ENCODE results near the gene MTHFD1.

Gene MTHFD1

DNA sequence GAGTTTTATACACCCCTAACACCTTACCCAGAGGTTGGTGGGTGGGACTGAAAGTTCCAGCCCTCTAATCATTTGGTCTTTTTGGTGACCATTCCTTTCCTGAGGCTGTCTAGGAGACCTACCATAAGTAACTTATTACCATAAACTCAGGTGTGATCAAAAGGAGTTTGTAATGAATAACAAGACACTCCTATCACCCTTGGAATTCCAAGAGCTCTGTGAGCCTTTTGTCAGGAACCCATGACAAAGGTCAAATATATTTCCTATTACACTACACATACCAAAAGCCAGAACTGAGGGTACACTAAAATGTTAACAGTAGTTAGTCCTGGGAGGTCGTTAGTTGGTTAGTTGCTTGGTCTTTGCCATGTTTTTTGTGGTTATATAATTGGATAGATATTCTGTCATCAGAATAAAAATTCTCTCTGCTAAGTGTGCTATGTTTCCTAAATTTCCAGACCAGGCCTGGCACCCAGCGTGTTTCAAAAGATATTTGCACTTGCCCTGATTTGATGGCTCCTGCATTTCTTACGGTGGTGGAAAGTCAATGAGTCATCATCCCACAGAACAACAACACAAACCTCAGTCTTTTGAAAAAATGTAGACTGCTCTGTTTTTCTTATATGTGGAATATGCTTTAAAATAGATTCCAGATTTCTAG, 50.2 kb downstream of the MTHFD1 start:
- DNase-seq (ENCODE audit: low read depth) = peak; percentile 65
- TF ChIP-seq, protein P1, sequence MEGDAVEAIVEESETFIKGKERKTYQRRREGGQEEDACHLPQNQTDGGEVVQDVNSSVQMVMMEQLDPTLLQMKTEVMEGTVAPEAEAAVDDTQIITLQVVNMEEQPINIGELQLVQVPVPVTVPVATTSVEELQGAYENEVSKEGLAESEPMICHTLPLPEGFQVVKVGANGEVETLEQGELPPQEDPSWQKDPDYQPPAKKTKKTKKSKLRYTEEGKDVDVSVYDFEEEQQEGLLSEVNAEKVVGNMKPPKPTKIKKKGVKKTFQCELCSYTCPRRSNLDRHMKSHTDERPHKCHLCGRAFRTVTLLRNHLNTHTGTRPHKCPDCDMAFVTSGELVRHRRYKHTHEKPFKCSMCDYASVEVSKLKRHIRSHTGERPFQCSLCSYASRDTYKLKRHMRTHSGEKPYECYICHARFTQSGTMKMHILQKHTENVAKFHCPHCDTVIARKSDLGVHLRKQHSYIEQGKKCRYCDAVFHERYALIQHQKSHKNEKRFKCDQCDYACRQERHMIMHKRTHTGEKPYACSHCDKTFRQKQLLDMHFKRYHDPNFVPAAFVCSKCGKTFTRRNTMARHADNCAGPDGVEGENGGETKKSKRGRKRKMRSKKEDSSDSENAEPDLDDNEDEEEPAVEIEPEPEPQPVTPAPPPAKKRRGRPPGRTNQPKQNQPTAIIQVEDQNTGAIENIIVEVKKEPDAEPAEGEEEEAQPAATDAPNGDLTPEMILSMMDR (conservative IDR thresholded peaks at IDR 0.05; ENCODE audit: low read depth, low read length) = no peak
- H3K4me3 ChIP-seq (ENCODE audit: low read length) = no peak overlapping the region

DNA sequence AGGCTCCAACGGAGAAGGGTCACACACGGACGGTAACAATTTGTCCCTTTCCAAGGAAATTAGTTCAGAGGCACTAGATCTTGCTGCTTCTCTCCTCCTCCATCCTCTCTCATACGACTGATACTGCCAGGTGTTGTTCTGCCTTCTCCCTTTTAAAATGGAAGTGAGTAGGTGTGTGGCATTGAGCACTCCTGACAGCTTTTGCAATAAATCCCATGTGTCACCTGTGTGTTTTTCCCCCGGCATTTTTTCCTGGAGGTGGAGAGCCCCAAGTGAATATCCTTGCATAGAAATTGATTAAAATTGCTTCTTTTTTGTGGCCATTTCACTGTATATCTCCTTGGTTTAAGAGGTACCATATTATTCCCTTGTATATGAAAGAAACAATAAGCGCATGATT, 51.0 kb downstream of the MTHFD1 start:
- no peak for DNase-seq (ENCODE audit: low read depth)

DNA sequence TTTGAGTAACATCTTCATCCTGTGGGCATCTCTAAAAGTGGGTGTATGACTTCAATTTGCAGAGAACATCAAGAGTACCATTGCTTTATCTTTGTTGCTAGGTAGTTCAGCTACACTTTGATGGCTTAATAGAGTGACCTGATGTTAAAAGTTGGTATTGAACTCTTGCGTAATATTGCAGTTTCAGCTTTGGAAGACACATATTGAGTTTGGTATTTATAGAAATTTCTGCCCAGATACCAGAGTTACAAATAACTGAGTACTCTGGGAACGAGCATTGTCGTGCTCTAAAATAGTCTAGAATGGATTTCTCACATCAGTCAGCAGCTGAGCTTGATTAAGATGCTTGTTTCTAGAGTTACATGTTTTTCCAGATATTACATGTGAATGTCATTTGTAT, 52.3 kb downstream of the MTHFD1 start:
- TF ChIP-seq, protein P1 (conservative IDR thresholded peaks at IDR 0.05; ENCODE audit: low read depth, low read length) = no peak
- no peak overlapping the region for H3K4me3 ChIP-seq (ENCODE audit: low read length)
- DNase-seq (ENCODE audit: low read depth) = no peak

More for the DNA sequence above, 51.0 kb downstream of the MTHFD1 start:
- H3K4me3 ChIP-seq (ENCODE audit: low read length) = no peak overlapping the region
- TF ChIP-seq, protein P1 (conservative IDR thresholded peaks at IDR 0.05; ENCODE audit: low read depth, low read length) = no peak

DNA sequence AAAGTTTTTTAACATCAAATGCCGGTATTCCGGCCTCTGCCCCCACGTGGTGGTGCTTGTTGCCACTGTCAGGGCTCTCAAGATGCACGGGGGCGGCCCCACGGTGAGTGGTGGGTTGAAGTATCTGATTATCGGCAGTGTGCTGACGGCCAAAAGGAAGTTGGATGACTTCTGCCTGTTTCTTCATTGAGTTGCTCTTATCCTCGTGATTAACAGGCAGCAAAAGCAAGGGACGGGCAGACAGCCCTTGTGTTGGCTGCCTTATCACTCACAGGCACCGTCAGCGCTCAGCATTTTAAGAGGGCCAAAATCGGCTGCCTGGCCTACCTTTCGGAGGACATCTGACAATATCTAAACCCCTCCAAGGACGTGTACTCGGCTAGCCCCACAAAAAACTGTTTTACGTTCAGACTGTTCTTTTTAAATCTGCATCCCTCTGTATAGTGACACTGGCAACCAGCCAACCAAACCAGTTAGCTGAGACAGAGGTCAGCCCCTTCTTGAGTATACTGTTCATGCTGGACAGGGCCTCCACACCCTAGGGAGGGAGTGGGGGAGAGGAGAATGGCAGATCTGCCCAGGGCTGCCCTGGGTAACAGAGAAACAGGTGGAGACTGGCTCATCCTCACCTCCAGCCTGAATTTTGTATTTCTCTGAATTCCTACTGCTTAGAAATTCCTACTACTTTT, 54.3 kb downstream of the MTHFD1 start:
- no peak for DNase-seq (ENCODE audit: low read depth)
- TF ChIP-seq, protein P1 (conservative IDR thresholded peaks at IDR 0.05; ENCODE audit: low read depth, low read length) = no peak
- H3K4me3 ChIP-seq (ENCODE audit: low read length) = no peak overlapping the region

DNA sequence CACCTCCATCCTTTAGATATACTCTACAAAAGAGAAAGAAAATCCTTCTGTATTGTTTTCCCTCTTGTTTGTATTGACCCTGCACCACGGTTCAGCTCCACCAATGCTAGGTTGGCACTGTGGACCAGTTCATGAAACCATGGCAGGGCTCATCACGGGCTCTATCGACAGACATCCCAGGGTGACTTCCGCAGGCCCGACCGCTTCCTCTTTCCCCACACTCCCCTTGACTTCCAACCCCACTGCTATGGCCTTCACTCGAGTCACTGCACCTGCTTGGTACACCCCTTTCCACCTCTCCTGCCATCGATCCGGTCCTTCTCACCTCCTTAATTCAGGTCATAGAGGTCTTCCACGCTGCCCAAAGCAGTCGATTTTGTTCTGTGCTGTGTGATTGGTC, 56.0 kb downstream of the MTHFD1 start:
- no peak overlapping the region for H3K4me3 ChIP-seq (ENCODE audit: low read length)
- TF ChIP-seq, protein P1 (conservative IDR thresholded peaks at IDR 0.05; ENCODE audit: low read depth, low read length) = no peak
- DNase-seq (ENCODE audit: low read depth) = no peak

DNA sequence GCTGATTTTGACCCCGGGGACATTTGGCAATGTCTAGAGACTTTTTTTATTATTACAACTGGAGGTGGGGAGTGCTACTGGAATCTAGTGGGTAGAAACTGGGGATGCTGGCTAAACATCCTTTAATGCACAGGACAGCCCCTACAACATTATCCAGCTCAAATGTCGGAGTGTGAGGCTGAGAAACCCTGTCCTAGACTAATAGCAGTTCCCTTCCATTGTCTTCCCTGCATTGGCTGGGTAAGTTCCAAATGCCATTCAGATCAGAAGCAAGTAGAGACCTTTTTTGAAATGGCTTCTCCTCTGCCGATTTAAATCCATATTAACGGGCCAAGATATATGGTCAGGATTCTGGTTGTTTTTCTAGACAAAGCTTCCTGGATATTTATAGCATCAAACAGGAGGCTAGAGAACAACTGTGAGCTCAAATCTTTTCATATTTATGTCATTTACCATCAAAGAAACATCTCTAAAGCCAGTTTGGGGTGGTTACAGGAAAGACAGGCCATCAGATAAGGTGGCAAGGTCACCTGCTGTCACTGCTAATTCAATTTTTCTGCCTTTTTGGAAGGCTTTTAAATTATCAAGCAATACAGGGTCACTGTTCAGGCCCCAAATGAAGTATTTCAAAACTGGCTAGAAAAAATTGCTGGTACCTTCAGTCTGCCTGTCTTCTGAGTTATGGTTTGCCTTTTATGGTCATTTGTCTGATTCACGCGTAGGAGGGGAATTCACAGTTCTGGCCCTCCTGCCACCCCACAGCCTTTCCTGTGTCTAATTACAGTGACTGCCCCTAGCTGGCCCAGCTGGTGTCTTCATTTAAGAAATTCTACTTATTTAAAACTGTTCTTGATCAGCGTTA, 57.1 kb downstream of the MTHFD1 start:
- TF ChIP-seq, protein P1 (conservative IDR thresholded peaks at IDR 0.05; ENCODE audit: low read depth, low read length) = no peak
- peak; percentile 61 for DNase-seq (ENCODE audit: low read depth)
- H3K4me3 ChIP-seq (ENCODE audit: low read length) = no peak overlapping the region

Data from retinal pigment epithelial cell (primary cell).